Neutrophil (primary cell): ENCODE data around the gene IFI30.

Source experiments
- H3K27ac ChIP-seq: fragments of 200-600 bp; sonication (generic); 2 replicates; pipeline ENCODE4 v1.5.1; 2016; ENCODE audit warnings: mild to moderate bottlenecking, moderate library complexity
- H3K27me3 ChIP-seq: fragments of 200-600 bp; sonication (generic); 2 replicates; pipeline ENCODE4 v1.6.0; 2016; ENCODE audit warnings: mild to moderate bottlenecking
- H3K36me3 ChIP-seq: fragments of 200-600 bp; sonication (generic); 2 replicates; pipeline ENCODE4 v1.5.1; 2017
- H3K4me1 ChIP-seq, 2 experiments: fragments of 200-600 bp in 1 of 2; sonication (generic) in 1 of 2; 1 replicate in 1 of 2; 2 replicates in 1 of 2; pipeline versions ENCODE4 v1.5.1 to v1.6.1; 2013 to 2016; ENCODE audit warnings: low read depth in 1 of 2, low read length in 1 of 2, mild to moderate bottlenecking in 1 of 2, moderate library complexity in 1 of 2; ENCODE audit not compliant: control insufficient read depth in 1 of 2, insufficient read depth in 1 of 2
- H3K4me3 ChIP-seq, 2 experiments: fragments of 200-600 bp in 1 of 2; sonication (generic) in 1 of 2; 1 replicate in 1 of 2; 2 replicates in 1 of 2; pipeline ENCODE4 v1.5.1; 2013 to 2016; ENCODE audit warnings: low read depth in 1 of 2, low read length in 1 of 2, mild to moderate bottlenecking in 1 of 2, moderate library complexity in 1 of 2
- H3K9me3 ChIP-seq: fragments of 200-600 bp; sonication (generic); 2 replicates; pipeline ENCODE4 v1.5.1; 2016
- CTCF ChIP-seq: fragments of 200-600 bp; sonication (generic); IDR thresholded peaks from 2 replicates; pipeline ENCODE4 v1.5.1; 2016; ENCODE audit warnings: antibody characterized with exemption

Gene IFI30

GRCh38 chr19:18160971-18161635 lies 12.5 kb upstream of the IFI30 start:
- Histone ChIP-seq H3K4me3 (peak overlapping the region; percentile 23 to 48), H3K27ac (peak overlapping the region; percentile 43)

GRCh38 chr19:18161636-18162002 lies 12.0 kb upstream of the IFI30 start:
- Histone ChIP-seq H3K9me3 (no peaks in the 10 kb centered on the region), H3K4me3 (no peak overlapping the region), H3K27me3 (no peaks in the 10 kb centered on the region), H3K27ac (peak overlapping the region; percentile 43), H3K36me3 (no peaks in the 10 kb centered on the region), H3K4me1 (peaks cover 10 to 11% of the 10 kb centered on the region in 2 experiments)
- no peak for TF ChIP-seq CTCF

More at GRCh38 chr19:18160971-18161635, 12.5 kb upstream of the IFI30 start:
- no peaks in the 10 kb centered on the region for H3K9me3 ChIP-seq
- peak; percentile 83 for TF ChIP-seq CTCF
- peaks cover 10 to 11% of the 10 kb centered on the region in 2 experiments for H3K4me1 ChIP-seq
- H3K27me3 ChIP-seq = no peaks in the 10 kb centered on the region
- H3K36me3 ChIP-seq = no peaks in the 10 kb centered on the region

GRCh38 chr19:18164072-18164471 lies 9.5 kb upstream of the IFI30 start:
- Histone ChIP-seq H3K4me3 (no peak overlapping the region), H3K9me3 (no peaks in the 10 kb centered on the region), H3K36me3 (no peaks in the 10 kb centered on the region), H3K27ac (no peak overlapping the region), H3K27me3 (no peaks in the 10 kb centered on the region), H3K4me1 (peaks cover 16 to 23% of the 10 kb centered on the region in 2 experiments)
- no peak for TF ChIP-seq CTCF

- no peak overlapping the region for H3K4me3 ChIP-seq
- no peaks in the 10 kb centered on the region for H3K36me3 ChIP-seq
These were observed 7.6 kb upstream of the IFI30 start for GRCh38 chr19:18165794-18166544.

GRCh38 chr19:18167011-18167410 lies 6.6 kb upstream of the IFI30 start:
- no peaks in the 10 kb centered on the region for H3K9me3 ChIP-seq
- no peak for TF ChIP-seq CTCF
- no peaks in the 10 kb centered on the region for H3K36me3 ChIP-seq
- no peak overlapping the region for H3K27ac ChIP-seq
- peaks cover 28 to 42% of the 10 kb centered on the region in 2 experiments for H3K4me1 ChIP-seq
- no peaks in the 10 kb centered on the region for H3K27me3 ChIP-seq
- H3K4me3 ChIP-seq = no peak overlapping the region

More at GRCh38 chr19:18165794-18166544, 7.6 kb upstream of the IFI30 start:
- no peak for TF ChIP-seq CTCF
- Histone ChIP-seq H3K27me3 (no peaks in the 10 kb centered on the region), H3K9me3 (no peaks in the 10 kb centered on the region), H3K27ac (no peak overlapping the region), H3K4me1 (peaks cover 30 to 37% of the 10 kb centered on the region in 2 experiments)
